GM18505 (cell line): Measurements from ENCODE around the gene RBMS1.
"Not testable (repeated sequence)": the region's sequence is repeated elsewhere in the genome, so short reads cannot be mapped to it uniquely, and the experiment has no call there.

Experiments used
- ATAC-seq: cut with Tn5 transposase; IDR thresholded peaks from one replicate; pipeline ENCODE4 v1.9.1; 2021; ENCODE audit not compliant: unreplicated experiment
- POLR2A ChIP-seq: IDR thresholded peaks from 4 replicates; pipeline ENCODE4 v1.6.1; 2011; ENCODE audit warnings: borderline replicate concordance; ENCODE audit not compliant: insufficient read depth, insufficient read length; ENCODE audit errors: extremely low read depth

RBMS1 gene

DNA sequence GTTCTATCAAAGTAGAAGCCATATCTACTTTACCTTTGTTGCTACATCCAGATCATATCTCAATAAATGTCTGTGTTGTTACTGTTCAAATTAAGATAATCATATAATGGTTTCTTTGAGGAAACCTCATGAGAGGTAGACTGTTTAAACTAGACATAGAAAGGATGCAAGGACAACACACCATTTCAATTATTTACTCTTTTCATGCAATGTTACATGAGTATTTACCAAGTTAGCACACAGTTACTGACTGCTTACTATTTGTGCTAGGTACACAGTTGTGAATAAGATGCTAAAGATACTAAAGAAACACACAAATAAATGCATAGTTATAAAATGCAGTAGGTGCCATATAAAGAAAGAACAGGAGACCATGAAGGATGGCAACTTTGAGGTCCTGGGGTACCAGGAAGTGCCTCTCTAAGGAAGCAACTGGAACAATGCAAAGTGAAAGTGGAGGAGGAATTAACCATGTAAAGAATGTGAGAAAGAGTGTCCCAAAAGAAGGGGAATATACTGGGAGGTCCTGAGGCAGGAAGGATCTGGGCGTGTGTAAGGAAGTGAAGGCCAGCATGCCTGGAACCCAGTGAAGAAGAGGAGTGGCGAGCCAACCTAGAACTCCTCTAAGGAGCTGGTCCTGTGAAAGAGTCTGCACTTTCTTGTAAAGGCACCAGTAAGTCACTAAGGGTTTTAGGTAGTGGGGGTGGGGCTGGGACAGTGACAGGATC lies 39.4 kb downstream of the RBMS1 start:
- ATAC-seq: no peak
- TF ChIP-seq POLR2A: no peak

DNA sequence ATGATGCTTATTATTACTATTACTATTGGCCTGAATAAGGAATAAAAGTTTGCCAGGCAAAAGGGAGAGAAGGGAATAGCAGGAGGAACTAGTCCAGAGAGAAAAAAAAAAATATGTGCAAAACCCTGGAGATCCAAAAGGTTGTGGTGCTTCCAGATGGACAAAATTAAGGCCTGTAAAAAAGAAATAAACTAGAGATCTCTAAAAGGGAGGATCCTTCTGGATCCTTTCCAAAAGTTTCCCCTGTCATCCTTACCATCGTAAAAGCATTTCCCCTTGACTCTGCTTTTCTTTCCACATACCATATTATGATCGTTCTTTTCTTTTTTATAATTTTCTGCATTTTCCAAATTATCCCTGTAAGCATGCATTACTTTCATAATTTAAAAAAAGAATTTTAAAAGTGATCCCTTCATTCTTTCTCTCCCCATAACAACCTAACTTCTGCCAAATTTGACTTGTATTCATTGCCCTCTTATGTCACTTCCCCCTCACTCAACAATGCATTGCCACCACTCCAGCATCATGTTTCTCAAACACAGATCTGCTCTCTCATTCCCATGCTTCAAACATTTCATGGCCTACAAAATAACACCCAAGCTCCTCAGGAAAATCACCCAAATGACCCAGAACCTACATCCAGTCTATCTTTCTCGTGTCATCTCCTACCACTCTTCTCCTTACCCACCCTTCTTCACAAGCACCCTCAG lies 40.3 kb downstream of the RBMS1 start:
- TF ChIP-seq POLR2A: no peak

DNA sequence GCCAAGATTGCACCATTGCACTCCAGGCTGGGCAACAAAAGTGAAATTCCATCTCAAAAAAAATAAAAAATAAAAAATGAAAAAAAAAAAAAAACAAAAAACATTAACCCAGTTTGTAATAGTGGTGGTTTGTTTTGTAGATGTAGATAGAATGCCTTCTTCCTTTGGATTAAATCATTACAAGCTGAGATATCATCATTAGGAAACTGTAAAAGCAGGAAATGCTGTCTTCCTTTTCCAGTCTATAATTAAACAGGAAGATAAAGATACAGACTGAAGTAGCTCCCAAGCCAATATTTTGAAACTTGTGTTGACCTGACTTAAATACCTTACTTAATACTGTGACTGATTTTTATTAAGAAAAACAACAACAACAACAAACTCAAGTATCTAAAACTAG lies 43.1 kb downstream of the RBMS1 start:
- no peak for ATAC-seq
- no peak for TF ChIP-seq POLR2A

More for the DNA sequence above, 40.3 kb downstream of the RBMS1 start:
- no peak for ATAC-seq

DNA sequence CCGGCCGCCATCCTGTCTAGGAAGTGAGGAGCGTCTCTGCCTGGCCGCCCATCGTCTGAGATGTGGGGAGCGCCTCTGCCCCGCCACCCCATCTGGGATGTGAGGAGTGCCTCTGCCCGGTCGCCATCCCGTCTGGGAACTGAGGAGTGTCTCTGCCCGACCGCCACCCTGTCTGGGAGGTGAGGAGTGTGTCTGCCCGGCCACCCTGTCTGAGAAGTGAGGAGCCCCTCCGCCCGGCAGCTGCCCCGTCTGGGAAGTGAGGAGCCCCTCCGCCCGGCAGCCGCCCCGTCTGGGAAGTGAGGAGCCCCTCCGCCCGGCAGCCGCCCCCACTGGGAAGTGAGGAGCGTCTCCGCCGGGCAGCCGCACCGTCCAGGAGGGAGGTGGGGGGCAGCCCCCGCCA lies 44.8 kb downstream of the RBMS1 start:
- not testable (repeated sequence) for ATAC-seq

DNA sequence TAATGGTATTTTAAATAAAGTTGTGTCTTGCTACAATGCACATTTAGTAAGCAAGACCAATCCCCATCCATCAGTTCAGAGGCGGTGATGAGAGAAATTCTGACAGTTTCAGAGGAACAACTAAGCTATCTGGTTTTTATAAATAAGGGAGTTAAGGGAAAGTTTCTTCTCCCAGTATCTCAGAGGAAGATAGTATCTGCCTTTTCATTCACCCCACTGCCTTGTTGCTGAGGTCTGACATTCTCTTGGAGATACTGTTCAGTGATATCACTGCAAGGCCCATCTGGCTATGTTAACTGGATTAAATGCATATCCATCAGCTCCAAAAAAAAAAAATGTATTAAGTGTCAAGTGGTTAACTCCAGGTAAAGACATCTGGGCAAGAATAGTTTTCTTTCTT lies 47.9 kb downstream of the RBMS1 start:
- TF ChIP-seq POLR2A: no peak
- ATAC-seq: no peak

DNA sequence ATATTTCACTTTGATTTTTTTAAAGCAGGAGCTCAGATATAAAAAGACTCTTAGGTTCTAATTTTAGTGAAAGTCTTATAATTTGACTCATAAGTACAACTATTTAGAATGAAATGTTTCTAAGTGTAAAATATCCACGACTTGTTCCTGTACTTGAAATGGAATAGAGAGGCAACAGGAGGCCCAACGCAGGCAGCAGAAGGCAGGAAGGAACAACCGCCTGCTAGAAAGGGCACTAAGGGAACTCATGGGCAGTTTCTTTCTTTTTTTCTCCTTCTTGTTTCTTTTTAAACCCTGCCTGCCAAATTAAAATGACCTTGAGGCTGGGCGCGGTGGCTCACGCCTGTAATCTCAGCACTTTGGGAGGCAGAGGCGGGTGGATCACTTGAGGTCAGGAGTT lies 51.0 kb downstream of the RBMS1 start:
- ATAC-seq: no peak
- TF ChIP-seq POLR2A: no peak

DNA sequence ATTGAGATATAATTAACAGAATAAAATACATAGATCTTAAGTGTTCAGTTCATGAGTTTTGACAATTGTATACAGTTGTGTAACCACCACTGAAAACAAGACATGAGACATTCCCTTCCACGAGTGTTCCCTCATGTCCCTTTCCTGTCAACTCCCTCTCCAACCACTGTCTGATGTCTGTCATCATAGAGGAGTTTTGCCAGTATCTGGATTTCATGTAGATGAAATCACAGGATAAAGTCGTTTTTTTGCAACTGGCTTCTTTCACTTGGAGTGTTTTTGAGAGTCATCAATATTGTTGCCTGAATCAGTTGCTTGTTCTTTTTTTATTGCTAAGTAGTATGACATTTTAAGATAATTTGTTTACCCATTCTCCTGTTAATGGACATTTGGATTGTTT lies 52.7 kb downstream of the RBMS1 start:
- TF ChIP-seq POLR2A: no peak
- ATAC-seq: no peak

DNA sequence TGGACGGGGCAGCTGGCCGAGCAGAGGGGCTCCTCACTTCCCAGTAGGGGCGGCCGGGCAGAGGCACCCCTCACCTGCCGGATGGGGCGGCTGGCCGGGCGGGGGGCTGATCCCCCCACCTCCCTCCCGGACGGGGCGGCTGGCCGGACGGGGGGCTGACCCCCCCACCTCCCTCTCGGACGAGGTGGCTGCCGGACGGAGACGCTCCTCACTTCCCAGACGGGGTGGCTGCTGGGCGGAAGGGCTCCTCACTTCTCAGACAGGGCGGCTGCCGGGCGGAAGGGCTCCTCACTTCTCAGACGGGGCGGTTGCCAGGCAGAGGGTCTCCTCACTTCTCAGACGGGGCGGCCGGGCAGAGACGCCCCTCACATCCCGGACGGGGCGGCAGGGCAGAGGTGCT lies 54.6 kb downstream of the RBMS1 start:
- ATAC-seq: not testable (repeated sequence)

DNA sequence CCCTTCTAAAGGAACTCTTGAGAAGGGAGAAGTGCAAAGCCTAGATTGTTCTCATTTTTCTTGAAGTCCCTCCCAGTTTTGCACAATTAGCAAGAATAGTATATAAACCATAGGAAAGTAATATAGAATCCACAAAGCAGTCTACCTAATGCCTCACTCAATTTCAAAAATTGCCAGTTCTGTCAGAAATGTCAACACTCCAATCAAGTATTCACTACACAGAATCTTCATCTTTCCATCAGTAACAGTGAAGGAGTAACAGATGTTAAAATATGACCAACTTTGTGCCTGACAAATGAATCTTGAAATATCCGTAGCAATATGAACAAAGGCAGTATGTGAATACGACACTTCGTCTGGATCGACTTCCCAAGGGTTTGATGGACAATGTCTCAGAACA lies 56.3 kb downstream of the RBMS1 start:
- ATAC-seq: no peak
- TF ChIP-seq POLR2A: no peak

DNA sequence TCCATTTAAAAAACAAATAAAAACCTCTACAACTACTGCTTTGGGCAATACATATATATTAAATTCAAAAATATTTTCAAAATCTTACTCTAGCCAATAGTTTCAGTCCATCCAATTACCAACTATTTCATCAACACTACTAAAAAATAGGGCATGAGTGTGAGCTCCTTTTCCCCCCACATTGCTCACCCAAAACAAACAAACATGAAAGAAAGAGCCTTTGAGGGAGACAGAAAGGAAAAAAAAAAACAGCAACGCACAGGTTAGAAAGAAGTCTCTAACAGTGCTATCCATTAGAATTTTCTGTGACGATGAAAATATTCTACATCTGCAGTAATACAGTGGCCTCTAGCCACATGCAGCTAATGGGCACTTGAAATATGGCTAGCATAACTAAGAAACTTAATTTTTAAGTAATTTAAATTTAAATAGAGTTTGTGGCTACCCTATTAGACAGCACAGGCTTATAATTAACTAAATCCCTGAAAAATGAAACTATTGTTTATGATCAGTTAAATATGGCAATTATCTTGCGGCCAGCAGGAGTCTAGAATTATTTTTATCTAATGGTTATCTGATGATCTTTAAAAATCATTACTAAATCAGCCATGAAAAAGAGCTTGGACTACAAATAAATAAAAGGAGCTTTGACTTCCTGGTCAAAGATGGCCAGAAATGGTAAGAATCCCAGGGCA lies 59.2 kb downstream of the RBMS1 start:
- ATAC-seq: no peak
- TF ChIP-seq POLR2A: no peak

DNA sequence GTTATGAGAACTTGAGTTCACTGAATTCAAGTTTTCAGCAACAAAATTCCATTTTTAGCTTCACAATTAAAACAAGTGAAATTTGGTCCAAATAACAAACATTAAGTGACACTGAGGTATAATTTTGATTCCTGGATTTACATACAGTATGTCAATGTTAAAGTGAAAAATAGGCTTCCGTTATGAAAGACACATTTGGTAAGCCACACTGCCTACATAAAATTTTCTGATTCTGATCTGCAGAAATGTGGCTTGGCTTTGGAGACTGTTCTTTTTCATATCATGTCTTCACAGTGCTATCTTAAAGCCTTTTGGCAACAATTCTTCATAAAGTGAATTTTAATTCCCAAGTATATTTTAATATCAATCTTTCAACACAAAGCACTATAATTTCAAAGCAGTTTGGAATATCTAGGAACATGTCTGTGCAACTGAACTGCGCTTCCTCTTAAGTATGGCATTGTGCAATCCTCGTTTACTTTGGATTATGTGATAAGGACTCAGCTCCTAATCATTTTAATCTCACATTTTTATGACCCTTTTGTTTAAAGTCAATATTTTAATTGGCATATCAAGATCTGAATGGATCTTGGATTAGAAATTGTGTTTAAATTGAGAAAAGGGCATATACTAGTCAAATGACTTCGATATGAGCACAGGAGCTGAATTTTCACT lies 60.0 kb downstream of the RBMS1 start:
- no peak for ATAC-seq
- TF ChIP-seq POLR2A: no peak

DNA sequence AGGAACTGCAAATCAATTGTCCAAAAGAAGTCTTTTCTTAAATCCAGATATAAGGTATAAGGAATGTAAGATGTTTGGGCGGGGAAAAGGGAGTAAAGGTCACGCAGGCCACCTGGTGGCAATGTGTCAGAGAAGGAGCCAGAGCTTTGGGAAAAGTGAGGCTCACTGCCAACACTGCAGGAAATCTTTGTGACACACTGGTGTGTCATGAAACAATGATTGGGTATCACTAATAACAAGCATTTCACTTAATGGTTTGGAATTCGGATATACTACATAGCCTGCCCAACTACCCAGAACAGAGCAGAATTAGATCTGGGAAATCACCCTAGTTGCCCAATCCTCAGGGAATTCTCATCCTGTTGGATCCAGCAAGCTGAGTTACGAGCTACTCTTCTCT lies 61.0 kb downstream of the RBMS1 start:
- ATAC-seq: no peak
- no peak for TF ChIP-seq POLR2A

DNA sequence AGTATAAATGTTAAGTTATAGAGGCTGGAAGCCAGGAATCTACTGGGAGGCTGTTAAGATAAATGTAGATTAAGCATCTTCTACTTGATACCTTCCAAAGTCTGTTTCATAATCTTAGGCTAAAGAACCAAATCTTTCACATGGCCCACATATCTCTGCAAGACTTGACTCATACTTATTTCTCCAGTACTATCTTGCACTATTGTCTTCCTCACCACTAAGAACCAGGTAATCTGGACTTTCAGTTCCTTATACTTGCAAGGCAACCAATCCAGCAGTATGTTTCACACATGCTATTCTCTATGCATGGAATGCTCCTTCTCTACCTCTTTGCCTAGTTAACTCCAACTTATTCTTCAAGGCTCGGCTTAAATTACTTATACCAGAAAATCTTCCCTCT lies 62.2 kb downstream of the RBMS1 start:
- ATAC-seq: peak; percentile 76
- TF ChIP-seq POLR2A: no peak

DNA sequence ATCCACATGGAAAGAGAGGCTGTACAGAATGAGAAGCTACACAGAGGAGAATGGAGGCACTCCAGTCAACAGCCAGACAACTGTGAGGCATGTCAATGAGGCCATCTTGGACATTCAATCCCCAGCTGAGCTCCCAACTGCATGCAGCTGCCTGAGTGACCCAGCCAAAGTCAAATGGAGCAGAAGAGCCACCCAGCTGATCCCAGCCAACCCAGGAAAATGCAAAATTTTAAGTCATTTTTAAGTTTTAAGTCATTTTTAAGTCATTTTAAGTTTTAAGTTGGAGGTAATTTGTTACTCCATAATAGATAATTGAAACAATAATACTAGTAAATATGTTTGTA lies 63.6 kb downstream of the RBMS1 start:
- no peak for ATAC-seq

DNA sequence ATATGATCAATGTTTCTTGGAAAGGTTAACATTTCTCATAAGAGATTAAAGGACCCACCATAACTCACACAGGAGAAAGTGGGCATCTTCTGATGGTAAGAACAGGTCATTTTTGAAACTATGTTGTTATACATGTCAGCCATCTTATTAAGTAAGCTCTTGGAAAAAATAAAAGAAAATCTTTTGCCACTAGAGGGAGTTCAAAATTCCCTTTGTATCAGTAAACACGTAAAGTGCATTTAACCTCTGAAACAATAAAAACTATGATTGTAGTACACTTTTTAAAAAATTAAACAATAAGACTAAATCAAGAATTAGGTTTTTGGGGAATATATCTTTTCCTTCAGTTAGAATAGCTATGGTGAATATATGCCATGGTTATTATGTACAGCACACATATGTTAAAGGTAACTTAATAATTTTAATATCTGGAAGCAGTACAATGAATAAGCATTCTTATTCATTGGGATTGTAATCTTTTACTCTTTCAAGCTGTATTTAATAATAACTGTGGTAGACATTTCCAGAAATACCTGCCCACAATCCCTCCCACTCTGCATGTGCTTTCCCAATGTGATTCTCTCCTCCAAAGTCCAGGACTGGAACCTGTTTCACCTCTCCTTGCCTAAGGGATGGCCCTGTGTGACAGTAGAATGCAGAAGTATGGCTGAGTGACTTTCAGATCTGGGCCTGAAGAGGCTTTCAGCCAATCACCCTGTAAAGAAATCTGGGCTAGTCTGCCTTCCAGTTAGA lies 64.2 kb downstream of the RBMS1 start:
- ATAC-seq: no peak
- TF ChIP-seq POLR2A: no peak

More for the DNA sequence above, 63.6 kb downstream of the RBMS1 start:
- no peak for TF ChIP-seq POLR2A
